H54 (cell line): ENCODE results near the gene LONRF2.
"Not testable (repeated sequence)": the region's sequence is repeated elsewhere in the genome, so short reads cannot be mapped to it uniquely, and the experiment has no call there.

Source experiments
- DNase-seq: peaks from one replicate; pipeline ENCODE4 v3.0.0; 2011; ENCODE audit warnings: low spot score, mixed read lengths; ENCODE audit not compliant: insufficient read length
- FAIRE-seq: peaks from 3 replicates; lab custom pipeline; 2011; peaks lifted over from hg19 to GRCh38; lab: Jason Lieb, UNC
- POLR2A ChIP-seq: IDR thresholded peaks from 2 replicates; pipeline ENCODE4 v1.6.1; 2011; ENCODE audit warnings: low read depth, mild to moderate bottlenecking, low read length

Gene LONRF2

DNA sequence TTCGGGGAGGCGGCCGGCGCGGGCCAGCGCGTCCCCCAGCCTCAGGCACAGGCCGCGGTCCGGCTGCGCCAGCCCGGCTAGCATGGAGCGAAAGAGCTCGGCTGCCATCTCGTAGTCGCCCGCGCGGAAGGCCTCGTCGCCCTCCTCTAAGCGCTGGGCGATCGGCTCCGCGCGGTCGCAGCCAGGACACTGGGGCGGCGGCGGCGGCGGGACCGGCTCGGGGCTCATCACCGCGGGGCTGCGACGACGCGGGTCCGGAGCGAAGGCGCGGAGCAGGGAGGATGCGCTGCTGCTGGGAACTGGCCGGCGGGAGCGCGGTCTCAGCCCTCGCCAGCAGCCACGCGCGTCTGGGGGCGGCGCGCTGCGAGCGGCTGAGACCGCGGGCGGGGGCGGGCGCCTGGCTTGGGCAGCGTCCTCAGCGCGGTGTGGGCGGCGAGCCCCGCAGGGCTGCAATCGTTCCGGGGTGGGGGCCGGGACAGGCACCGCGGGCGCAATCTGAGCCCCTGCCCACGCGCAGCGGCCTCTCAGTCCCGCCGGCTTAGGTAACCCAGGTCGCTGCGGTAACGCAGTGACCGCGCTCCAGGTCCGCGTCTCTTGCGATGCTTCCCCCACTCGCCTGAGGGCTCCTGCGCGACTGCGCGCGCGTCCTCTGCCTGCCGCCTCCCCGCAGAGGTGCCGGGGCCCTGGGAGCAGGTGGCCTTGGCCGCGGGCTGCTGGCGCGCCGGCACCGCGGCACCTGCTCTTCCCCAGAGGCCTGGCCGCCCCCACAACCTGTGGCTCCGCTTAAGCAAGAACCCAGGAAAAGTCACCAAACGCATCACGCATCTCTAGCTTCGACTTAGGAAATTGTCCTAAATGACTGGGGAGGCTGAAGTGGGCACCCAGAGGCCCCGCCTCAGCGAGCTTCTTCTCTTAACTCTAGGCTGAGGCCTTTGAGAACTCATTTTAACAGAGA, at the start of gene LONRF2:
LONRF2 (minus strand) TSS at position 636 of the 955 bp plus-strand sequence; CDS start at position 228, 408 bp downstream.
- no peak for TF ChIP-seq POLR2A
- DNase-seq: peak; percentile 15
- no peak for FAIRE-seq

DNA sequence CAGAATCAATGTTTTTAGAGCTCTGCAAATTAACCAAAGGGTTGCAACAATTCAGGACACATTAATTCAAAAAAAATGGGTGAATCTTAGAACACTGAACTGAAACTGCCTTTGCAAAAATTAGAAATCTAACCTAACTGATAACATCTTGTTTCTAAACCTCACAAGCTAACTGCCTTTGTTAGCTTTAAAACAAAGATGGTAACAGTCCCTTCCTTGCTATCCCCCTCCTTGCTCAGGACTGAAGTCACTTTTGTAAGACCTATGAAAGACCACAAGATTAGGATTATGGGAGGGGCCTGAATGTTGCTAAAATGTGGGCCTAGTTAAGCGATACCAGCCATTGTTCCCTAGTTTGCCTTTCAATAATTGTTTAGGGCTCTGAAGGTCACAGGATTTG, 44.9 kb upstream of the LONRF2 start:
- FAIRE-seq (no peak), DNase-seq (no peak)
- no peak for TF ChIP-seq POLR2A

DNA sequence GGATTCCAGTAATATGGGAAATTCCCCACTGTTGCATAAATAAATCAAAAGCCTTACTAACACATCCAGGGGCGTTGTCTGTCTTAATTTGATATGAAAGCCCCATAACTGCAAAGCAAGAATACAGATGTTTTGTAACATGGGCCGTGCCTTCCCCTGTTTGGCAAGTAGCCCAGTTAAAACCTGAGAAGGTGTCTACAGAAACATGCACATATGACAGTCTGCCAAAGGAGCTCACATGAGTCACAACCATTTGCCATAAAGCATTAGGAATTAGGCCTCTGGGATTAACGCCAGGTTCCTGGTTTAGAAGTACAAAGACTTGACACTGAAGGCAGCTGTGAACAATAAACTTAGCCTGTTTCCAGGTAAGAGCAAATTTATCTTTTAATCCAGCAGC, 43.1 kb upstream of the LONRF2 start:
- no peak for TF ChIP-seq POLR2A
- no peak for FAIRE-seq
- DNase-seq: no peak

DNA sequence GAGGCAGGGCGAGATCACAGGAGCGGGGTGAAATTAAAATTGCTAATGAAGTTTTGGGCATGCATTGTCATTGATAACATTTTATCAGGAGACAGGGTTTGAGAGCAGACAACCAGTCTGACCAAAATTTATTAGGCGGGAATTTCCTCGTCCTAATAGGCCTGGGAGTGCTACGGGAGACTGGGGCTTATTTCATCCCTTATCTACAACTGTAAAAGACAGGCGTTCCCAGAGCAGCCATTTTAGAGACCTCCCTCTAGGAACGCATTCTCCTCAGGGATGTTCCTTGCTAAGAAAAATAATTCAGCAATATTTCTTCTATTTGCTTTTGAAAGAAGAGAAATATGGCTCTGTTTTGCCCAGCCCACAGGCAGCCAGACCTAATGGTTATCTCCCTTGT, 40.0 kb upstream of the LONRF2 start:
- DNase-seq, FAIRE-seq: not testable (repeated sequence)

DNA sequence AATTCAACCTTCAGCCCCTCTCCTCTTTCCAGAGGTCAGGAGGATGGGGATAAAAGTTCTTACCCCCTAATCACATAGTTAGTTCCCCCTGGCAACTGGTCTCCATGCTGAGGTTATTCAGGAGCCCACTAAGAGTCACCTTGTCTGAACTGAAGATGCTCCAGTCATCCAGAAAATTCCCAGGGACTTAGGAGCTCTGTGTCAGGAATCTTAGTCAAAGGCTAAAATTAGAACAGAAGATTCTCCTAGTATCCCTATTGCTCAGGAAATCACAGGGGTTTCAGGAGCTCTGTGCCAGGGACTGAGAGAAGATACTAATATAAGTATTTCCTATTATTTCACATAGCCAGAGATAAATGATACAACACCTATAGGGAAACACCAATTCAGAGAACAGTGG, 37.3 kb upstream of the LONRF2 start:
- no peak for TF ChIP-seq POLR2A
- DNase-seq: no peak
- no peak for FAIRE-seq

DNA sequence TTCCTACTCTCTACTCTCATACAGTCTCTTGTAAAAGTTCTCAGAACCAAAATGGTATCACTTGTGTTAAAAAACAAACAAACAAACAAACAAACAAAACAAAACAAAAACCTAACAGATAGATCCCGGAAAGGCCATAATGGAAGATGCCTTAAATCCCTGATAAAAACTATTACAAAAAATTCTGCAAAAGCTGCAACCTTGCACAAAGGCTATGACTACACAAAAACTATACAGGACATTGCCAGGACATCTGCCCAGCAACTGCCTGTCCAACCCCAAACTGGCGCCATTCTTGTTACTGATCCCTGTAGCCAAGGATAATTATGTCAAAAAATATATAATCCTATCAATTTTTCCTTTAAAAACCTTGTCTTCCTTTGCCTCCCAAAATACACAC, 36.3 kb upstream of the LONRF2 start:
- DNase-seq (no peak), FAIRE-seq (no peak)
- no peak for TF ChIP-seq POLR2A

DNA sequence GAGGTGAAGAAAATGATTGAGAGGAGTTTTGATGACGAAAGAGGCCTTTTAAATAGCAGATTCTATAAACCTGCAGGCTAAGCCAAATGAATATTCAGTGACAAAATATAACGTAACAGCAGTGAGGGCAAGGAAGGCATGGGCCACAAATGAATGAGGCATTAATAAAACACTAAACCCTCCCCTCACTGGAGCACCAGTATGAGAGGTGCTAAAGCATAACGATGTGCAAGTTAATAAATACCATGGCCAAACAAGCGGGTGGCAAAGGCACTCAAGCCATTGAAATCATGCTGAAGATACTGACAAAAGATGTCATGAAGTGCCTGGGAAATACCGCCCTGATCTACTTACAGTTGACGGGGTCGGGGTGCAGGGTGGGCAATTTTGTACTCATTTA, 30.2 kb upstream of the LONRF2 start:
- FAIRE-seq (no peak), DNase-seq (no peak)
- TF ChIP-seq POLR2A: no peak

DNA sequence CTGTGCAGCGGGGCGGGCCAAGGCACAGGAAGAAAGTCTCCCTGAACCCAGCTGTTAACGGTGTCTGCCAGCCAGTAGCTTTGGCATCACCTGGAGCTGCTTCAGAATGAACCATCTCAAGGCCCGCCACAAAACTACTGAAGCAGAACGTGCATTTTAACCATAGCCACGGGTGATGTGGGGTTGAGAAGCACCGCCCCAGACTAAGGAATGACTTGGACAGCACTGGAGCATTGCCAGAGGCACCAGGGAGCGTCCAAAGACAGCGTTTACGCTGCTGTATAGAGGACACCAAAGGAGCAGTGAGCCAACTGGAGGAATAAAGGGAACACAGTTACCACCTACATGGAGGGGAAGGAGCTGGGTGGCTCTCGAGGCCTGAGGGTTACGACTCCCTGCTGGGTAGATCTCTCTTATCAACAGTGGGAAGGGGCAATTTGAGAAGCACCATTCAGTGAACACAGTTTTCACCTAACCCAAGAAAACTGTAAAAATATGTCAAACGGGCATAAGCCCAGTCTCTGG, 28.4 kb upstream of the LONRF2 start:
- FAIRE-seq: no peak
- no peak for TF ChIP-seq POLR2A
- DNase-seq: no peak

DNA sequence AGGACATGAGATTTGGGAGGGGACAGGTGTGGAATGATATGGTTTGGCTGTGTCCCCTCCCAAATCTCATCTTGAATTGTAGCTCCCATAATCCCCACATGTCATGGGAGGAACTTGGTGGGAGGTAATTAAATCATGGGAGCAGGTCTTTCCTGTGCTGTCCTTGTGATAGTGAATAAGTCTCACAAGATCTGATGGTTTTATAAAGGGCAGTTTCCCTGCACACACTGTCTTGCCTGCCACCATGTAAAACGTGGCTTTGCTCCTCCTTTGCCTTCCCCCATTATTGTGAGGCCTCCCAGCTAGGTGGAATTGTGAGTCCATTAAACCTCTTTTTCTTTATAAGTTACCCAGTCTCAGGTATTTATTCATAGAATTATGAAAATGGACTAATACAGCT, 22.8 kb upstream of the LONRF2 start:
- DNase-seq, FAIRE-seq: not testable (repeated sequence)

DNA sequence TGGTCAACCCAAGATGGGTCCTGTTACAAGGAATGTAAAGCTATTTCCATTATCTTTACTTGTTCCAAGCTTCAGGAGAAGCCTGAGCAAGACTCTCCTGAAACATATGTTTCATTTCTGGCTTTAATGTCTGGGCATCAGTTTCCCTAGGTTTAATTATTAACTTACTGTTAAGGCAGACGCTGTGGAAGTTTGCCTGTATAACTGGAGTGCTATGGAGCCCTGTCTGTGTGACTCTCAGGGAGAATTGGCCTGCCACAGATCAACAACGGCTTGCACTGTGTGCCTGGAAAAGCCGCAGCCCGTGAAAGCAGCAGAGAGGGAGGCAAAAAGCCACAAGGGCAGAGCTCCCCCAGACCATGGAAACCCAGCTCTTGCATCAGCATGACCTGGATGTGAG, 22.1 kb upstream of the LONRF2 start:
- no peak for TF ChIP-seq POLR2A
- DNase-seq: no peak
- no peak for FAIRE-seq

DNA sequence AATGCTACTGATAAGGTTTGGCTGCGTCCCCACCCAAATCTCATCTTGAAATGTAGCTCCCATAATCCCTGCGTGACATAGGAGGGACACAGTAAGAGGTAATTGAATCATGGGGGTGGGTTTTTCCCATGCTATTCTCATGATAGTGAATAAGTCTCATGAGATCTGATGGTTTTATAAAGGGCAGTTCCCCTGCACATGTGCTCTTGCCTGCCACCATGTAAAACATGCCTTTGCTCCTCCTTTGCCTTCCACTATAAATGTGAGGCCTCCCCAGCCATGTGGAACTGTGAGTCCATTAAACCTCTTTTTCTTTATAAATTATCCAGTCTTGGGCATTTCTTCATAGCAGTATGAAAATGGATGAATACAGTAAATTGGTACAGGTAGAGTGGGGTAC, 20.2 kb upstream of the LONRF2 start:
- FAIRE-seq, DNase-seq: not testable (repeated sequence)

DNA sequence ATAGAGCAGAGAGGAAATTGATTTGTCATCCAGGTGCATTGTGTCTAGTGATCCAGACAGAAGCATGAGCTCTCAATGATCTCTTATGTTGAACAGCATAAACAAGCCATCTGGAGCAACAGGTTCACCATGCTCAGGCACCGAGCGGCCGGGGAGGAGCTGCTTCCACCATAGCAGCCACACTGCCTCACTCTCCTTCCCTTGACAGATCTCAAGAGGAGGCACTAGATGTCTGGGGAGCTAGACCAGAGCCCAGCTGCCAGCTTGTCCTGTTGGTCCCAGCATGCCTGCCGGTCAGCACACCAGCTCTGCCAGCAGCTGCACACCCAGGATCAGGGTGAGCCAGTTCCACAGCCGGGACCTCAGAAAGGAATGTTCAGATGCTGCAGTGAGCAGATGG, 17.5 kb upstream of the LONRF2 start:
- no peak for TF ChIP-seq POLR2A
- no peak for DNase-seq
- no peak for FAIRE-seq

DNA sequence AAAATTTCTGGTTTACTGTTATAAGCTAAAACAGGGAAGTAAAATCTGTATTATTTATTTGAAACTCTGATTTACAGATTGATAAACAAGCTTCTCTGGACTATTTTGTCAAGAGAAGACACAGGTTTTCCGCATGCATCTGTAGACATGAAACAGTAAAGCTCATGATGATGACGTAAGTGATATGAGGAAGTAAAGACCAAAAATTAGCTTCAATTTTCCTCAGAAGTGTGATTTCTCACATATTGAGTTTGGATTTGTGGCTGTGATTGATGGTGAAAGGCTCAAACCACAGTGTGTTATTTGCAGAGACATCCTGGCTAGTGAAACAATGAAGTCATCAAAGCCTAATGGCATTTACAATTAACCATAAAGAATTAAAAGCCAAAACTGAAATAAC, 12.6 kb upstream of the LONRF2 start:
- no peak for TF ChIP-seq POLR2A
- DNase-seq (no peak), FAIRE-seq (no peak)

DNA sequence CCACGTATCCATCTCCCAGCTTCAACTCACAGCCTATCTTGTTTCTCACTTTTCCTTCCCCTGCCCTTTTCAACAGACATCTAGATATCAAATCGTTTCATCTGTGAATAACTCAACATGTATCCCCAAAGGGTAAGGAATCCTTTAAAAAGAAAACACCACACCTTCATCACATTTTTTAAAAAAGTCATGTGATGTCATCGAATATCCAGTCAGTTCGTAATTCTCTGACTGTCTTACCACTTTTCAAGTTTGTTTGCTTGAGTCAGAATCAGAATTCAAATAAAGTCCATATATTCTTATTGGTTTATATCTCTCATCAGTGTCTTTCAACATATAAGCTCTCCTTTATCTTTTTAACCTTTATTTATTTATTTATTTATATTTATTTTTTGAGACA, 5.4 kb upstream of the LONRF2 start:
- no peak for TF ChIP-seq POLR2A
- DNase-seq (no peak), FAIRE-seq (no peak)
